Activated CD8-positive, alpha-beta memory T cell treated with anti-CD3 and anti-CD28 coated beads, Interleukin-2, amount 50 U/mL, for 1 hour (primary cell): ENCODE results near the gene ZIC4.

ENCODE experiments used
- DNase-seq: peaks from one replicate; pipeline ENCODE4 v3.0.0-alpha.2; 2020; ENCODE audit errors: extremely low read depth

The ZIC4 gene

DNA sequence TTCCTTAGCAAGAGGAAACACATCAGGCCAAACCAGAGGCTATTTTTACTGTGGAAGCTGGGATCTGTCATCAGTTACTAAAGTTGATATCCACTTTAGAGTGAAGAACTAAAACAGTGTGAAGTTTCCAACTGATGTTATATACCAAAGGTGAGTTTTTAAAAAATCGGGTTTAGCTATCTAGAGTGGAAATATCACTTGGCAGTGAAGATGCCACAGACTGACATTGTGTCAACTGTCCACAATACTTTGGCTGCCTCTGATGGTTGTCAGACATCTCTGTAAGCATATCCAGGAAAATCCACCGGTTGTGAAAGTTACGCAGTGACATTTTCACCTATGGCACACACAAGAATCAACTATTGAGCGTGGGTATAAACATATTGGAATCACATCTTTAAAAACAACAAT lies 12.0 kb upstream of the ZIC4 start:
- no peak for DNase-seq

DNA sequence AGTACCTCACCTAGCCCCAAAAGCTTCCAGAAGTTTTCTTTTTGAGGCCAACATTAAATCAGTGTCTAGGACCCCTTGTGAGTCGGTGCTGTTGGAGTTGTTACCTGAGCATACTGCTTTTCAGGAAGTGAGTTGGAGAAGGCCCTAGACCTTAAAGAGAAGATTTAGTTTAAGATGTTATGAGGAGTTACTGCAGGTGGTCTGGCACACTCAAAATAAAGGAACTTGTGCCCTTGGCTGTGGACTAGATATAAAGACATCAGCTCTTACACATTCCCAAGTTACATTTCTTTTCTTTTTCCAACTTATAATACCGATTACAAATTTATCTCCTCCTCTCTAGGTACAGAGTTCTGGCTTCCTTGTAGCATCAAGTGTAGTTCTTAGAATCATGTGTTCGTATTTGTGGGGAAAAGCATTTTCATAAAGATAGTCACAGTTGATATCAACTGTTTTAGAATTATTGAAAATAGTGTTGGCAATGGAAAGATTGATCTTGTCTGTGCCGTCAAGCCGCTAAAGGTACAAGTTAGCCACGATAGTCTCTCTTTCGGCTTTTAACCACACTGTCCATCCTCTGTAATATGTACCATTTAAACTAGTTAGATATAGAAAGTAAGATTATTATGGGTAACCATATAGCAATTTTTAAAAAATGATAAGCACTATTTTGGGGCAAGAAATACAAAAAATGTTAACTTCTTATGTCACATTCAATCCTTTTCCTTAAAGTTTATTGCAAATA lies 11.4 kb upstream of the ZIC4 start:
- no peak for DNase-seq

DNA sequence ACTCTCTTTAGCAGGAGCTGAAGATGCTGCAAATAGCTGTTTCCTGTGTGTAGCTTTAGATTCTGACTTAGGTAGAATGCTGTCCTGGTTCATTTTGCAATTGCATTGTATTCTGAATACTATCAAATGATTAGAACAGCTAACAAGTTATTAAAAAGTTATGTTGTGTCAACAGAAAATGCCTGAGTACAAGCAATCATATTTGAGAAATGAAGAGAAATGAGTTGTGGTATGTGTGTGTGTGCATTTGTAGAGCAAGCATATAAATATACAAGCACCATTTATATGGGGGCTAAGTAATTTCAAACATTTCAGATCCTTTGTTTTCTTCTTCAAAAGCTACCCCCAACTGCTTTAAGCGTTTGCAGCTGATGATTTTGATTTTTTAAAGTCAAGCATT lies 10.6 kb upstream of the ZIC4 start:
- no peak for DNase-seq

DNA sequence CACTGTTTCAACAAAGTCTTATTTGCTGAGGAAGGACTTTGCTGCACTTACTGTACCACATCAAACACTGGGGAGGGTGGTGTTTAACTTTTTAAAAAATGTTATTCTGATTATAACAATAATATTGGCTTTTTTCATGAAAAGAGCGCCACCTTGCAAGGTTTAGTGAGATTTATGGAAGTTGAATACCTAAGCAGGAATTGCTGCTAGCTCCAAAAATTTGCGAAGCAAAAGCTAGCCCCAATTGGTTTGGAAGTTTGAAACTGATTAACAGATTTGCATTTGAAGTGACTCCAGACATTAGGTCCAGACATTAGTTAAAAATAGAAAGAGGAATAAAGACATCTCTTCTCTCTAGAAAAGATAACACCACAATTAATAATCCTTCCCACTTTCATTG lies 9.5 kb upstream of the ZIC4 start:
- no peak for DNase-seq

DNA sequence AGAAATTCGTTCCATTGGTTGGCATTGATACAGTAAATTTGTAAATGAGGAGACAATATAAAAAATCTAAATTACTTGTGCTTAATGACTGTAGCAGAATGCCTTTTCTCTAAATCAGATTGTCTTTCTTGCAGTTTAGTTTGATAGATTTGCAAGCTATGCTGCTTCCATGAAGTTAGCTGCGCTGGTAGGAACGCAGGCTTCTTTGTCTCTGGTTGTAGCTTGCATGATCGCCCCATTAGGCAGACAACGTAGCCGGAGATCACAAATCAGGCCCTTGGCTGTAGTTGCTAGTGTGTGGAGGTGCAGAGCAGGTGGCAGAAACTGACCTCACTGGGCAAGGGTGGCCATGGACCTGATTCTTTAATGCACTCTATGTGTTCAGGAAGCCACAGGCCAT lies 8.9 kb upstream of the ZIC4 start:
- no peak for DNase-seq

DNA sequence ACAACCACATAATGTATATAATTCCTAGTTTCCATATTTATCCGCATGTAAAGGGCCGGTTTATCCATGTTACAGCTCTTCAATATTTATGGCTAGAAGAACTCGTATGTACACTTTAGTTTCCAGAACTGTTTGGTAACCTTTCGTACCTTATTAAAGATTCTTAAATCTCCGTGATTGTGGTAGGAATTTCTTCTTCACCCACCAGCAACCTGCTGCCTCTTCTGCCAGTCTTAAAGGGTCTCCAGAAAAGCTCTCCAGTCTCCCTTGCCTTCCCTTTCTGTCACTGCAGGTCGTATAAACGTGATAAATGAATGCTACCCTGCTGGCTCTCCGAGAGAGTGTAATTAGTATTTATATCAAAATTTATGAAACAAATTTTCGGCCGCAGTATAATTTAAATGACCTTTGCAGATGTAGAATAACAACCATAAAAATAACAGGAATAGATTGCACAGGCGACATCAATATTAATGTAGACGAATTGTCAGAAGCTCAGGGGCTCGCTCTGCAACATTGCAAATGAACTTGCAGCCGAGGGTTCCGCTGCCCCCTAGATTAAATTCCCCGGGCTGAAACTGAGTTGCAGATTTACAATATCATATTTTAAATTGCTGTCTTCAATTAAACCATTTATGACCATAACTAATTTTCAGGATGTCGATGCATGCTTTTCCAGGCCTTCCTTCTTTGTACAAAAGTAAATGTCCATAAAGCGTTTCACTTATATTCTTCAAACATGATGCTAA lies 8.2 kb upstream of the ZIC4 start:
- DNase-seq, result no peak

DNA sequence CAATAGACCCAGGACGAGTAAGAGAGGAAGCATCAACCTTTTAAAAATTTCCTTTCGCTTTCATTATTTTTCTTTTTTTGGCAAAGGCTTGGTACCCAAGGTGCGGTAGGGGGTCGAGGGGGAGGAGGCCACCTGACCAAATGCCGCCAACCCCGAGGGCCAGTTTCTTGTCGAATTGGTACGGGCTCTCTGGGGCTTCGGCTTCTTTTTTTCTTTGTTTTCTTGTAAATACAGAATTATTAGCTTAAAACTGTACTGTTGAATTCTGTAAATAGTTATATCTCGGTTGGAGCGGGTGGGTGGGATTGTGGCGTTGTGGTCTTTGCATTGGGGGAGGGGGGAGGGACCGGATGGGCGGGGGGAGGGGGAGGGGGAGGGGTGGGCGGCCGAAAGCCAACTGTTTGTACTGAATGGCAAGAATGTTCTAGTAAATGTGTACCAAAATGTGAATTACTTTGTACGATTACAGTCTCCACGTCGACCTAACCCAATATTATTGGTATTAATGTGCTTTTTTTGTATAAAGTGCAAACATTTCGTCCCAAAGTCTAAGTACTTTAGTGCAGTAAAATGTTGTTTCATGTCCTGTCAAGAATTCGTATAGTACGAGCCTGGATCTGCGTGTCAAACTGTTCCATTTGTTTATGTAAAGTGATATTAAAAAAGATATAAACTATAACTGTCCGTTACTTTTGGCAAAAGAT lies 7.5 kb upstream of the ZIC4 start:
- no peak for DNase-seq

DNA sequence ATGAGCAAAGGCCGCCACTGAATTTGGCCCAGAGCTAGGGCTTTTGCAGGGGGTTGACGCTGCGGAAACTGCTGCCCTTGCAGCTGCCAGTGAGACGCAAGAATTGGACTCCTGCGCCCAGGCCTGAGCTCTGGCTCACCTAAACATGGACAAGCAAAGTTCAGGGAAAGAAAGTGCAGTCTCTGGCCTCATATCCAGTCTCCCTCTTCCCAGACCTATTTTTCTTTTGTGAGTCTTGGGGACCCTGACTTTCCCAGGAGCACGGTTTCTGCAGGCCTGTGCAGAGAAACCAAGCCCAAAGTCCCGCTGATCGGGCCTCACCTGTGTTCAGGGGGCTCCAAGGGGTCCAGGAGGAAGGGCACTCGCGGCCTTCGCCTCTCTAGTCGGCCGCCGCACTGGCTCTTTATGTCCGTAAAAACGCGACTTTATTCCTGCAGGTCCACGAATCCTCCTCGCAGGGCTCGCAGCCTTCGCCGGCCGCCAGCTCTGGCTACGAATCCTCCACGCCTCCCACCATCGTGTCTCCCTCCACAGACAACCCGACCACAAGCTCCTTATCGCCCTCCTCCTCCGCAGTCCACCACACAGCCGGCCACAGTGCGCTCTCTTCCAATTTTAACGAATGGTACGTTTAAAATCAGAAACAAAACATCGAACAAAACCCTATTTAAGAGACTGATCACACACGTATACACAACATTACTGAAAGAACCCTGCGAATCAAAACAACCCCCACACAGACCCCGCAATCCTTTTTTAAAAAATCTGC lies 6.8 kb upstream of the ZIC4 start:
- DNase-seq, result no peak

DNA sequence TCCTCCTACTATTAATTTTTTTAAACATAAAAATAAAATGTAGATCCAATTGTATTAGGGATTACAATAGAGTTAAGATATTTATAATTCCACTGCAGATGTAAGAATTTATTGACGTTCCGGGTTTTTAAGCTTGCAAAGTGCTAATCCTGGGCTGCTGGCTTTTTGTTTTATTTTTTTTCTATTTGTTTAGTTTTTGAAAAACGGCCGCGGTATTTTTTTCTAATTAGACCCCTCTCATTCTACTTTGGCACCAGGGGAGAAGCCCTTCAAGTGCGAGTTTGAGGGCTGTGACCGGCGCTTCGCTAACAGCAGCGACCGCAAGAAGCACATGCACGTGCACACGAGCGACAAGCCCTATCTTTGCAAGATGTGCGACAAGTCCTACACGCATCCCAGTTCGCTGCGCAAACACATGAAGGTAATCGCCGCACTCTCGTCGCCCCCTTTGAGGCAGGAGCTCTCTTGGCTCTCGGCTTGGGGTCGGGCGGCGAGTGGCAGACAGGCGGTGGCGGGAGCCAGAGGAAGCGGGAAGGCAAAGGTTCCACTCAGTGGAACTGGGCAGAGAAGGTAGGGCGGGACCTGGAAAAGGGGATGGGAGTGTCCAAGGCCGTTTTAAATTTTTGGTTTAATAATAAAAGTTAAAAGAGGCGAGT lies 6.0 kb upstream of the ZIC4 start:
- no peak for DNase-seq

DNA sequence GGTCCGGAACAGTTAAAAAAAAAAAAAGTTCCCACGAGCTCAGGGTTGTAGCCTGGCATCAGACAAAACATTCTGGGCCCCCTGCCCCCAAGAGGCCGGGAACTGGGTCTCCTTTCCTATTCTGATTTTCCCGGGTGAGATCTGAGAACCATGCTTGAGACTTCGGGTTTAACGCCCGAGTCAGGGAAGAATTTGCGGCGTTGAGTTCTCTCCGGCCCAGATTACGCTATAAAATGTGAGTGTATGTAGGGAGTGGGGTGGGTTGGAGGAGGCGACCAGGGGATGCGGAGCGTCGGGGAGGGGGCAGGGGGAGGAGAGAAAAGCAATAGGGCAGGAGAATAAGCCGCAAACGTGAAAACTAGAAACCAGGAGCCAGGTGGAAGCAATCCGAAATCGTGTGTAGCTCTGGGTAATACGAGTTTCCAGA lies 5.5 kb upstream of the ZIC4 start:
- DNase-seq, result no peak

DNA sequence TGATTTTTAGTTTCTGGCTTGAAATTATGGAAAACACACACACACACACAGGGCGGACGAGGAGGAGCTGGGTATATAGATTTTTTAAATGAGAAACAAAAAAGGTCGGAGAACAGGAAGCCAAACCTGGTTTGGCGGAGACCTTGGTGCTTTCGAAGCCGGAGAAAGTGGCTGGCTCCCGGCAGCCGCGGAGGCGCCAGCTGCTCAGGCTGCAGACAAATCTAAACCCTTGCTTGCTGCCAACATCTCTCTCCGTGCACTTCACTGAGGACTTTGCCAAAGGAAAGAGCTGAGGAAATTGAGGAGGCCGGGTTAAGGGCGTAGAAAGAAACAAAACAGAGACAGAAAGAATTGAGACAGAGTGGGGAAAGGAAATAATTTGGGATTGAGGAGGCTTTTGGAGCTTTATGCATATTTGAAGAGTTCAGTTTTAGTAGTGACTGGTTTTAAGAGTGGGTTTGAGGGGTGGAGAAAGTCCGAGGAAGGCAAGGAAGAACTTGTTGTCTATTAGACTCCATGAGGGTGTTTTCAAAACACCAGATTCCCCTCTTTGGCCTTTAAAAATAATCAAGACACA lies 5.0 kb upstream of the ZIC4 start:
- no peak for DNase-seq

DNA sequence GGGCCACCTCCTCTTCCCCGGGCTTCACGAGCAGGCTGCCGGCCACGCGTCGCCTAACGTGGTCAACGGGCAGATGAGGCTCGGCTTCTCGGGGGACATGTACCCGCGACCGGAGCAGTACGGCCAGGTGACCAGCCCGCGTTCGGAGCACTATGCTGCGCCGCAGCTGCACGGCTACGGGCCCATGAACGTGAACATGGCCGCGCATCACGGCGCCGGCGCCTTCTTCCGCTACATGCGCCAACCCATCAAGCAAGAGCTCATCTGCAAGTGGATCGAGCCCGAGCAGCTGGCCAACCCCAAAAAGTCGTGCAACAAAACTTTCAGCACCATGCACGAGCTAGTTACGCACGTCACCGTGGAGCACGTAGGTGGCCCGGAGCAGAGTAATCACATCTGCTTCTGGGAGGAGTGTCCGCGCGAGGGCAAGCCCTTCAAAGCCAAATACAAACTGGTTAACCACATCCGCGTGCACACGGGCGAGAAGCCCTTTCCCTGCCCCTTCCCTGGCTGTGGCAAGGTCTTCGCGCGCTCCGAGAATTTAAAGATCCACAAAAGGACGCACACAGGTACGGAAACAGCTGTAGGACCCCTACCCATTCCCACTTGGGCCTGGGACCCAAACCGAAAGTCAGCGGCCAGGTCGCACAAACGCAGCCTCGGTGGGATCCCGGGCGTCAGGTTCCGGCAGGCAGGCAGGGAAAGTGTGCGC lies 4.3 kb upstream of the ZIC4 start:
- no peak for DNase-seq

DNA sequence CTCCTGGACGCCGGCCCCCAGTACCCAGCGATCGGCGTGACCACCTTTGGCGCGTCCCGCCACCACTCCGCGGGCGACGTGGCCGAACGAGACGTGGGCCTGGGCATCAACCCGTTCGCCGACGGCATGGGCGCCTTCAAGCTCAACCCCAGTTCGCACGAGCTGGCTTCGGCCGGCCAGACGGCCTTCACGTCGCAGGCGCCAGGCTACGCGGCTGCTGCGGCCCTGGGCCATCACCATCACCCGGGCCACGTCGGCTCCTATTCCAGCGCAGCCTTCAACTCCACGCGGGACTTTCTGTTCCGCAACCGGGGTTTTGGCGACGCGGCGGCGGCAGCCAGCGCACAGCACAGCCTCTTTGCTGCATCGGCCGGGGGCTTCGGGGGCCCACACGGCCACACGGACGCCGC lies 3.8 kb upstream of the ZIC4 start:
- DNase-seq, result no peak

DNA sequence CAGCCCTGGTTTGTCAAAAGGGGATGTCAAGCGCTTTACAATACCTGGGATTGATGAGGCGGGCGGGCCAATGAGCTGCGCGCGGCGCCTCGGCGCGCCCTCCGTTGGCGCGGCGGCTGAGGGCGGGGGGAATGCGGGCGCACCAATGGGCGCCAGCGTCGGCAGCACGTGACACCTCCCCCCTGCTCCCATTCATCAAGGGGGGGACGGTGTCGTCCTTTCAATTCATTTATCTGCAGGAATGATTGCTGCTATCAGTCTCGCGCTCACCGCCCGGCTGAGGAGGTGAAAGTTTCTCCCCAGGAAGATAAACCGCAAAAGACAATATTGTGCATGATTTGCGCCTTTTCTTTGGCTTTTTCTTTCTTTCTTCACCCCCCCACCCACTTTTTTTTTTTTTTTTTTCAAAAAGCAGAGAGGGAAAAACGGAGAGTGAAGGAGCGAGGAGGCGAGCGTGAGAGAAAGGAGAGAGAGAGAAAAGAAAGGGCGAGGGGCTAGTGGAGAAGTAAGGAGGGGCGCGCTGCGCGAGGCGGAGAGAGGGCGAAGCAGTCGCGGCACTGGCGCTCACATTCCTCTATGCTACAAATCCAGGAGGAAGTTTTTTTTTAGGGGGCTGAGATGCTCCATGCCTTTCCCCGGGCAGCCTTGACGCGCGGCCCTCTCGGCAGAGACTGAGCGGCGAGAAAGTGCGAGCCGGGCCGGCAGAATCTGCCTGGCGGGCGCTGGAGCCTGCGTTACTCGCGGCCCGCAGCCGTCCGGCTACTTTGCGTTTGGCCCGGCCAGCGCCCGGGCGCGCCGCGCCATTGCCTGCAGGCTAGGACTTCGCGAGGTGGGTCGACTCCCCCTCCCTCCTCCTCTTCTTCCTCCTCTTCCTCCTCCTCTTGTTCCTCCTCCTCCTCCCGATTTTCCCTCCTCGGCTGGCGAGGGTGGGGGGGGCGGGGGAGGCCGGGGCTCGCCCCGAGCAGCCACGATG lies 3.1 kb upstream of the ZIC4 start, which contains the start of gene ZIC1:
TSS of gene ZIC1 (plus strand) at position 223 of the 973 bp plus-strand sequence. CDS start at position 971, 748 bp downstream.
- no peak for DNase-seq

DNA sequence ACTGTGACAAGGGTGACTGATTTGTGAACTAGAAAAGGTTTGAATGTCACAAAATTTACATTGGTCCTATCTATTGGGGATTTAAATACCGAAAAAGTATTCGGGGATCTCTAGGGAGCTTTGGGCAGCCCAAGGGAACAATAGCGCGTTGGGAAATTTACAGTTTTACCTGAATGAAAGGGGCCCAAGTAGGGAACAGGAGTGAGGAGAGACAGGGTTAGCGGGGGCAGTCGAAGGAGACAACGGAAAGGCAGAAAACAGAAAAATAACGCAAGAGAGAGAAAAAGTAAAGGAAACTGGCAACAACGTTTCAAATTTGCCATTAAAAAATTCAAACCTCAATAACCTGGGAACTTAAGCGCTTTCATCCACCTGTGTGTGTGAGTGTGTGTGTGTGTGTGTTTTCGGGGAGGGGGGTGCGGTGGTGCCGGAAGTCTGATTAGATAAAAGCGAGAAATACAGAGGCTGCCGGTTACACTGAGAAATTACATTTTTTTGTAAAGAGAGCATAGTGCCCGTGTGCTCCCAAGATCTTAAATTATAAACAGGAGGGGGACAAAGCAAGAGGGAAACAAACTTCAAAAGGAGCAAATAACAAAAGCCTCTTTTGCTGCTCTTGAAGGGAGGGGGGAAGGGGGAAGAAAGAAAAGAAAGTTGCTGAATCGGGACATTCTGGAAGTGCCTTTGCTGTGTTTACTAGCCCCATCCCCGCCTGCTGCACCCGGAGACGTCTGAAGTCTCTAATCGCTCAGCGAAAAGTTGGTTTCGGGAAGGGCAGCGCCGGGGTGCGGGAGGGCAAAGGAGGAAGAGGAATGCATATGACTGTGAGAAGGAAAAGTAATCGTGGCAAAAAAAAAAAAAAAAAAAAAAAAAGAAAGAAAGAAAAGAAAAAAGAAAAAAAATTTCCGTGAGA lies 2.1 kb upstream of the ZIC4 start:
- no peak for DNase-seq

DNA sequence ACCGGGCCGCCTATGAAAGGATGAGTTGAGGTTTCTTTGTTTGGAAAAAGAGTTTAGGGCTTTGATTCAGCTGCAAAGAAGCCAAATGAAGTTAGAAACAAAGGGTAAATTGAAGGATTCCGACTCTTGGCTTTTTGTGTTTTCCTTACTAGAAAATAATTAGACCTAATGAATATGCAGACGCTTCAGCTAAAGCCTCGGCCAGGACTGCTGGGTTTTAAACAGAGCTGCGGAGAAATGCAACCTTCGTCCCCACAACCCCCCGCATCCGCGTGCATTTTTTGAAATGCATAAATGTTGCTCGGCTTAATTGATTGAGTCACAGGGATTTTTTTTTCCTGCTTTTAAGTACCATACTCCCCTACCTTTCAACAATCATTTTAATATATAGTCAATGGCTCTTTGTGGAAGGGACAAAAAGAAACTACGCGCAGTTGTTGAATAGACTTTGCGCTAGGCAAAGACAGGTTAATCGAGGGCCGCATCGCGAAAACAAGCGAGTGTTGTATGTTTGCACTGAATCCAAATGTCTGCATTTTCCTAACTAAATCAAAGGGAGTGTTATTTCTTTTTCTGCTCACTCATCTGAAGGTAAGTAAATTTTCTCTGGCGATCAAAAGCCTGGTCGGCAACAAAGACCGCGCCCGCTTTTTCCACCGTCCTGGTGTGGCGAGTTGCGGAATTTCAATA lies 1.3 kb upstream of the ZIC4 start:
- no peak for DNase-seq

DNA sequence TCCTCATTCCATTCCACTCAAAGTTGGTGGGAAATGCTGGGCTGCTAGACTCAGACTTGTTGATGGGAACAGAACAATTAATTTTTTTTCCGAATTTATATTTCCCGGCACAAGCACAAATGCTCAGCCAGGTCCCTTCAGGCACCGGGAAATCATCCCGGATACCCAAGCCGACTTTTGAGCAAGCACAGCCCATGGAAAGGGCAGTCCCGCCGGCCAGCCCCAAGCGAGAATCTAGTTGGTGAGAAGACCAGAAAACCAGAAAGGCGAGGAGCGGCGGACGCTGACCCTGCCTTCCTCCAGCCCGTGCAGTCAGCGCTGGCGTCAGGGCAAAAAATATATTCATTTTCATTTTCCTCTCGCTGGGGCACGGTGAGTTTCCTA lies 763 bp upstream of the ZIC4 start:
- DNase-seq, result no peak
